ENCODE results near the gene SLIT1.

Gene SLIT1

GRCh38 chr10:97171001-97171400 lies 14.8 kb downstream of the SLIT1 start:
- DNase-seq (ENCODE audit: low read depth in 2 of 2) = no peak

- no peak for DNase-seq (ENCODE audit: low read depth in 2 of 2)
Observed at GRCh38 chr10:97169911-97170693, 15.7 kb downstream of the SLIT1 start.

- DNase-seq (ENCODE audit: low read depth in 2 of 2) = no peak
Observed at GRCh38 chr10:97169063-97169462, 16.7 kb downstream of the SLIT1 start.

GRCh38 chr10:97168645-97169044 lies 17.1 kb downstream of the SLIT1 start:
- no peak for DNase-seq (ENCODE audit: low read depth in 2 of 2)

GRCh38 chr10:97165499-97165898 lies 20.3 kb downstream of the SLIT1 start:
- DNase-seq (ENCODE audit: low read depth in 2 of 2) = no peak

- no peak for DNase-seq (ENCODE audit: low read depth in 2 of 2)
Observed at GRCh38 chr10:97163781-97164501, 21.8 kb downstream of the SLIT1 start.

- DNase-seq (ENCODE audit: low read depth in 2 of 2) = no peak
Observed at GRCh38 chr10:97163181-97163580, 22.6 kb downstream of the SLIT1 start.

GRCh38 chr10:97159646-97160305 lies 26.0 kb downstream of the SLIT1 start:
- DNase-seq (ENCODE audit: low read depth in 2 of 2) = no peak

GRCh38 chr10:97157578-97158095 lies 28.1 kb downstream of the SLIT1 start:
- no peak for DNase-seq (ENCODE audit: low read depth in 2 of 2)

GRCh38 chr10:97154781-97155180 lies 31.0 kb downstream of the SLIT1 start:
- no peak for DNase-seq (ENCODE audit: low read depth in 2 of 2)

GRCh38 chr10:97154162-97154561 lies 31.6 kb downstream of the SLIT1 start:
- DNase-seq (ENCODE audit: low read depth in 2 of 2) = no peak

GRCh38 chr10:97153270-97153850 lies 32.4 kb downstream of the SLIT1 start:
- no peak for DNase-seq (ENCODE audit: low read depth in 2 of 2)

GRCh38 chr10:97151307-97151914 lies 34.3 kb downstream of the SLIT1 start:
- no peak for DNase-seq (ENCODE audit: low read depth in 2 of 2)

- no peak for DNase-seq (ENCODE audit: low read depth in 2 of 2)
Observed at GRCh38 chr10:97150616-97151015, 35.1 kb downstream of the SLIT1 start.

GRCh38 chr10:97150013-97150595 lies 35.7 kb downstream of the SLIT1 start:
- DNase-seq (ENCODE audit: low read depth in 2 of 2) = no peak

GRCh38 chr10:97149079-97149531 lies 36.7 kb downstream of the SLIT1 start:
- DNase-seq (ENCODE audit: low read depth in 2 of 2) = no peak

- no peak for DNase-seq (ENCODE audit: low read depth in 2 of 2)
Observed at GRCh38 chr10:97144297-97144696, 41.5 kb downstream of the SLIT1 start.

GRCh38 chr10:97142834-97143233 lies 42.9 kb downstream of the SLIT1 start:
- DNase-seq (ENCODE audit: low read depth in 2 of 2) = no peak

- no peak for DNase-seq (ENCODE audit: low read depth in 2 of 2)
Observed at GRCh38 chr10:97140902-97141745, 44.6 kb downstream of the SLIT1 start.

Measured in fibroblast of skin of left quadriceps (primary cell).